HEK293 (cell line): ENCODE data around the gene SLK.

Source experiments
- CTCF ChIA-PET: fragments of 350-600 bp; formaldehyde crosslinking; extraction: SDS; loops from one replicate; lab custom pipeline; 2021; ENCODE audit warnings: antibody characterized with exemption; lab: Yijun Ruan, JAX
- POLR2A ChIA-PET: fragments of 300-600 bp; formaldehyde crosslinking; extraction: SDS; loops from one replicate; lab custom pipeline; 2020; ENCODE audit warnings: antibody characterized with exemption, inconsistent platforms; lab: Yijun Ruan, JAX
- H3K27ac ChIP-seq: fragments of 200-500 bp; sonication (Bioruptor generic); 2 replicates; pipeline ENCODE4 v1.5.1; 2014; ENCODE audit warnings: low read depth, low read length, control low read depth, inconsistent platforms; ENCODE audit errors: extremely low read depth
- H3K36me3 ChIP-seq, 2 experiments: fragments of 200-500 bp in 1 of 2; sonication (Bioruptor generic) in 1 of 2; 1 replicate in 1 of 2; 2 replicates in 1 of 2; pipeline ENCODE4 v1.5.1; 2014 to 2017; ENCODE audit warnings: inconsistent platforms in 2 of 2, low read length in 2 of 2; ENCODE audit not compliant: control insufficient read depth in 2 of 2, insufficient read depth in 1 of 2
- H3K4me1 ChIP-seq: fragments of 200-500 bp; sonication (Bioruptor generic); 2 replicates; pipeline ENCODE4 v1.5.1; 2014; ENCODE audit warnings: mild to moderate bottlenecking, low read length, inconsistent platforms; ENCODE audit not compliant: control insufficient read depth, insufficient read depth
- H3K4me3 ChIP-seq: 2 replicates; pipeline ENCODE4 v1.5.1; 2011; ENCODE audit warnings: low read depth, mild to moderate bottlenecking, control low read depth, low read length, moderate library complexity
- H3K9me3 ChIP-seq: fragments of 200-500 bp; sonication (Bioruptor generic); 2 replicates; pipeline ENCODE4 v1.5.1; 2014; ENCODE audit warnings: low read depth, low read length, inconsistent platforms; ENCODE audit not compliant: control insufficient read depth, insufficient read depth
- FEZF1 ChIP-seq: fragments of 450-650 bp; formaldehyde crosslinking; IDR thresholded peaks from 2 replicates; pipeline ENCODE4 v1.5.1; 2016; ENCODE audit warnings: missing biosample characterization, missing genetic modification characterization
- OVOL3 ChIP-seq: fragments of 450-650 bp; formaldehyde crosslinking; IDR thresholded peaks from 2 replicates; pipeline ENCODE4 v1.5.1; 2016; ENCODE audit warnings: missing biosample characterization, missing genetic modification characterization
- SCRT1 ChIP-seq: fragments of 450-650 bp; formaldehyde crosslinking; IDR thresholded peaks from 2 replicates; pipeline ENCODE4 v1.5.1; 2016; ENCODE audit warnings: missing biosample characterization, missing genetic modification characterization, borderline replicate concordance
- TRIM28 ChIP-seq: IDR thresholded peaks from 2 replicates; pipeline ENCODE4 v1.6.1; 2011; ENCODE audit warnings: low read length, control low read depth, borderline replicate concordance
- YY2 ChIP-seq: fragments of 450-650 bp; formaldehyde crosslinking; IDR thresholded peaks from 2 replicates; pipeline ENCODE4 v1.5.1; 2016; ENCODE audit warnings: missing biosample characterization, missing genetic modification characterization
- ZFP37 ChIP-seq: fragments of 450-650 bp; formaldehyde crosslinking; IDR thresholded peaks from 2 replicates; pipeline ENCODE4 v1.5.1; 2016; ENCODE audit warnings: missing biosample characterization, missing genetic modification characterization
- ZNF121 ChIP-seq: fragments of 450-650 bp; formaldehyde crosslinking; IDR thresholded peaks from 2 replicates; pipeline ENCODE4 v1.5.1; 2016; ENCODE audit warnings: missing biosample characterization, missing genetic modification characterization
- ZNF133 ChIP-seq: fragments of 450-650 bp; formaldehyde crosslinking; IDR thresholded peaks from 2 replicates; pipeline ENCODE4 v1.5.1; 2016; ENCODE audit warnings: missing biosample characterization, missing genetic modification characterization
- ZNF157 ChIP-seq: fragments of 450-650 bp; formaldehyde crosslinking; IDR thresholded peaks from 2 replicates; pipeline ENCODE4 v1.5.1; 2016; ENCODE audit warnings: missing biosample characterization, missing genetic modification characterization
- ZNF221 ChIP-seq: fragments of 450-650 bp; formaldehyde crosslinking; IDR thresholded peaks from 2 replicates; pipeline ENCODE4 v1.5.1; 2017; ENCODE audit warnings: missing biosample characterization, missing genetic modification characterization, borderline replicate concordance
- ZNF274 ChIP-seq, 2 experiments: fragments of 200-500 bp in 1 of 2; fragments of 450-650 bp in 1 of 2; sonication (Bioruptor generic) in 1 of 2; formaldehyde crosslinking in 1 of 2; IDR thresholded peaks; 2 replicates each; pipeline versions ENCODE4 v1.5.1 to v1.6.1; 2014 to 2016; ENCODE audit warnings: borderline replicate concordance in 1 of 2, inconsistent platforms in 1 of 2, low read length in 1 of 2, missing biosample characterization in 1 of 2, missing genetic modification characterization in 1 of 2
- ZNF324 ChIP-seq: fragments of 450-650 bp; formaldehyde crosslinking; IDR thresholded peaks from 2 replicates; pipeline ENCODE4 v1.5.1; 2016; ENCODE audit warnings: missing biosample characterization, missing genetic modification characterization
- ZNF335 ChIP-seq: fragments of 450-650 bp; formaldehyde crosslinking; conservative IDR thresholded peaks from 2 replicates; pipeline ENCODE4 v1.5.1; 2016; ENCODE audit warnings: missing biosample characterization, missing genetic modification characterization
- ZNF48 ChIP-seq: fragments of 450-650 bp; formaldehyde crosslinking; IDR thresholded peaks from 2 replicates; pipeline ENCODE4 v1.5.1; 2016; ENCODE audit warnings: missing biosample characterization, missing genetic modification characterization
- ZNF530 ChIP-seq: fragments of 450-650 bp; formaldehyde crosslinking; IDR thresholded peaks from 2 replicates; pipeline ENCODE4 v1.5.1; 2016; ENCODE audit warnings: low read depth, missing biosample characterization, missing genetic modification characterization
- ZNF548 ChIP-seq: fragments of 450-650 bp; formaldehyde crosslinking; IDR thresholded peaks from 2 replicates; pipeline ENCODE4 v1.5.1; 2016; ENCODE audit warnings: missing biosample characterization, missing genetic modification characterization
- ZNF571 ChIP-seq: fragments of 450-650 bp; formaldehyde crosslinking; IDR thresholded peaks from 2 replicates; pipeline ENCODE4 v1.5.0; 2017; ENCODE audit warnings: missing biosample characterization, missing genetic modification characterization
- ZNF623 ChIP-seq: fragments of 450-650 bp; formaldehyde crosslinking; IDR thresholded peaks from 2 replicates; pipeline ENCODE4 v1.5.1; 2016; ENCODE audit warnings: missing biosample characterization, missing genetic modification characterization
- ZNF658 ChIP-seq: fragments of 450-650 bp; formaldehyde crosslinking; IDR thresholded peaks from 2 replicates; pipeline ENCODE4; 2016; ENCODE audit warnings: missing biosample characterization, missing genetic modification characterization
- ZNF664 ChIP-seq: fragments of 450-650 bp; formaldehyde crosslinking; IDR thresholded peaks from 2 replicates; pipeline ENCODE4 v1.5.1; 2016; ENCODE audit warnings: missing biosample characterization, missing genetic modification characterization
- ZNF670 ChIP-seq: fragments of 450-650 bp; formaldehyde crosslinking; IDR thresholded peaks from 2 replicates; pipeline ENCODE4 v1.5.1; 2016; ENCODE audit warnings: missing biosample characterization, missing genetic modification characterization, low read depth
- ZNF677 ChIP-seq: fragments of 450-650 bp; IDR thresholded peaks from 2 replicates; pipeline ENCODE4 v1.5.0; 2018; ENCODE audit warnings: missing biosample characterization, mild to moderate bottlenecking, missing genetic modification characterization, moderate library complexity
- ZSCAN23 ChIP-seq: fragments of 450-650 bp; formaldehyde crosslinking; IDR thresholded peaks from 2 replicates; pipeline ENCODE4 v1.5.1; 2016; ENCODE audit warnings: missing biosample characterization, missing genetic modification characterization
- TF ChIP-seq, protein P1 (sequence below): fragments of 450-650 bp; formaldehyde crosslinking; IDR thresholded peaks from 2 replicates; pipeline ENCODE4 v1.5.1; 2016; ENCODE audit warnings: missing biosample characterization, missing genetic modification characterization
- TF ChIP-seq, protein P2 (sequence below): fragments of 450-650 bp; formaldehyde crosslinking; IDR thresholded peaks from 2 replicates; pipeline ENCODE4 v1.5.1; 2017; ENCODE audit warnings: missing biosample characterization, missing genetic modification characterization
- TF ChIP-seq, protein P3 (sequence below): fragments of 450-650 bp; formaldehyde crosslinking; IDR thresholded peaks from 2 replicates; pipeline ENCODE4 v1.5.1; 2016; ENCODE audit warnings: missing biosample characterization, missing genetic modification characterization
- TF ChIP-seq, protein P4 (sequence below): fragments of 450-650 bp; formaldehyde crosslinking; conservative IDR thresholded peaks from 2 replicates; pipeline ENCODE4 v1.5.1; 2016; ENCODE audit warnings: low read depth, missing biosample characterization, missing genetic modification characterization
- TF ChIP-seq, protein P5 (sequence below): fragments of 450-650 bp; formaldehyde crosslinking; IDR thresholded peaks from 2 replicates; pipeline ENCODE4 v1.5.1; 2016; ENCODE audit warnings: missing biosample characterization, missing genetic modification characterization, low read depth
- TF ChIP-seq, protein P6 (sequence below): fragments of 450-650 bp; formaldehyde crosslinking; IDR thresholded peaks from 2 replicates; pipeline ENCODE4 v1.5.1; 2016; ENCODE audit warnings: missing biosample characterization, missing genetic modification characterization

The SLK gene

DNA sequence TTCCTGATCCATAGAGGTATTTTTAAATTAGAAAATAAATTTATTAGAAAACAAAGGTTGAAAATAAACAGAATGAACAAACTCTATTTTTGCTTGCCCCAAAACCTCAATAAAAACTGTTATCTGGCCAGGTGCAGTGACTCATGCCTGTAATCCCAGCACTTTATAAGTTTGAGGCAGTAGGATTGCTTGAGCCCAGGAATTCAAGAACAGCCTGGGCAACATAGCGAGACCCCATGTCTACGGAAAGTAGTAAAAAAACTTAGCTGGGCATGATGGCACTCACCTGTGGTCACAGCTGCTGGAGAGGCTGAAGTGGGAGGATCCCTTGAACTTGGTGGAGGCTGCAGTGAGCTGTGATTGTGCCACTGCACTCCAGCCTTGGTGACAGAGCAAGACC is 10.3 kb downstream of the SLK start:
- POLR2A ChIA-PET: no interaction called here
- CTCF ChIA-PET: interaction anchor here (0.6 to 0.8 kb wide), 3 partner anchors 165 to 749 kb away, joined by 3 read pairs; no protein-coding TSS in a partner anchor
- no peak overlapping the region for H3K4me3 ChIP-seq
- H3K9me3 ChIP-seq: no peaks in the 10 kb centered on the region
- no peak overlapping the region for H3K27ac ChIP-seq
- no peaks in the 10 kb centered on the region for H3K36me3 ChIP-seq
- peaks cover 12% of the 10 kb centered on the region for H3K4me1 ChIP-seq
- TF ChIP-seq ZNF157 (tag by site-specific recombination) (no peak), FEZF1 (tag by site-specific recombination) (no peak), ZFP37 (tag by site-specific recombination) (0 out of 2 replicates have a peak, but pooled peaks have one; percentile 23), ZNF221 (tag by site-specific recombination) (no peak), ZSCAN23 (tag by site-specific recombination) (no peak), ZNF571 (no peak), TRIM28 (no peak), ZNF133 (no peak), OVOL3 (tag by site-specific recombination) (no peak), ZNF274 (IDR thresholded peaks at IDR 0.05; ENCODE audit: low read length) (no peak), ZNF274 (tag by site-specific recombination; IDR thresholded peaks at IDR 0.05; ENCODE audit: borderline replicate concordance) (no peak), SCRT1 (no peak), ZNF530 (tag by site-specific recombination) (no peak), ZNF121 (tag by site-specific recombination) (peak; percentile 84), ZNF670 (tag by site-specific recombination) (no peak), YY2 (no peak), ZNF324 (tag by site-specific recombination) (no peak), ZNF335 (tag by site-specific recombination) (no peak), ZNF548 (tag by site-specific recombination) (no peak), ZNF677 (no peak), ZNF48 (no peak), ZNF658 (tag by site-specific recombination) (no peak), ZNF664 (0 out of 2 replicates have a peak, but pooled peaks have one; percentile 12), ZNF623 (tag by site-specific recombination) (no peak)
- TF ChIP-seq, protein P1, sequence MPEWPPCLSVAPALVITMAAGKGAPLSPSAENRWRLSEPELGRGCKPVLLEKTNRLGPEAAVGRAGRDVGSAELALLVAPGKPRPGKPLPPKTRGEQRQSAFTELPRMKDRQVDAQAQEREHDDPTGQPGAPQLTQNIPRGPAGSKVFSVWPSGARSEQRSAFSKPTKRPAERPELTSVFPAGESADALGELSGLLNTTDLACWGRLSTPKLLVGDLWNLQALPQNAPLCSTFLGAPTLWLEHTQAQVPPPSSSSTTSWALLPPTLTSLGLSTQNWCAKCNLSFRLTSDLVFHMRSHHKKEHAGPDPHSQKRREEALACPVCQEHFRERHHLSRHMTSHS (tag by site-specific recombination): no peak
- TF ChIP-seq, protein P2, sequence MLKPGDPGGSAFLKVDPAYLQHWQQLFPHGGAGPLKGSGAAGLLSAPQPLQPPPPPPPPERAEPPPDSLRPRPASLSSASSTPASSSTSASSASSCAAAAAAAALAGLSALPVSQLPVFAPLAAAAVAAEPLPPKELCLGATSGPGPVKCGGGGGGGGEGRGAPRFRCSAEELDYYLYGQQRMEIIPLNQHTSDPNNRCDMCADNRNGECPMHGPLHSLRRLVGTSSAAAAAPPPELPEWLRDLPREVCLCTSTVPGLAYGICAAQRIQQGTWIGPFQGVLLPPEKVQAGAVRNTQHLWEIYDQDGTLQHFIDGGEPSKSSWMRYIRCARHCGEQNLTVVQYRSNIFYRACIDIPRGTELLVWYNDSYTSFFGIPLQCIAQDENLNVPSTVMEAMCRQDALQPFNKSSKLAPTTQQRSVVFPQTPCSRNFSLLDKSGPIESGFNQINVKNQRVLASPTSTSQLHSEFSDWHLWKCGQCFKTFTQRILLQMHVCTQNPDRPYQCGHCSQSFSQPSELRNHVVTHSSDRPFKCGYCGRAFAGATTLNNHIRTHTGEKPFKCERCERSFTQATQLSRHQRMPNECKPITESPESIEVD (tag by site-specific recombination): peak; percentile 37; the same call in 1 of the 2 replicates
- TF ChIP-seq, protein P3, sequence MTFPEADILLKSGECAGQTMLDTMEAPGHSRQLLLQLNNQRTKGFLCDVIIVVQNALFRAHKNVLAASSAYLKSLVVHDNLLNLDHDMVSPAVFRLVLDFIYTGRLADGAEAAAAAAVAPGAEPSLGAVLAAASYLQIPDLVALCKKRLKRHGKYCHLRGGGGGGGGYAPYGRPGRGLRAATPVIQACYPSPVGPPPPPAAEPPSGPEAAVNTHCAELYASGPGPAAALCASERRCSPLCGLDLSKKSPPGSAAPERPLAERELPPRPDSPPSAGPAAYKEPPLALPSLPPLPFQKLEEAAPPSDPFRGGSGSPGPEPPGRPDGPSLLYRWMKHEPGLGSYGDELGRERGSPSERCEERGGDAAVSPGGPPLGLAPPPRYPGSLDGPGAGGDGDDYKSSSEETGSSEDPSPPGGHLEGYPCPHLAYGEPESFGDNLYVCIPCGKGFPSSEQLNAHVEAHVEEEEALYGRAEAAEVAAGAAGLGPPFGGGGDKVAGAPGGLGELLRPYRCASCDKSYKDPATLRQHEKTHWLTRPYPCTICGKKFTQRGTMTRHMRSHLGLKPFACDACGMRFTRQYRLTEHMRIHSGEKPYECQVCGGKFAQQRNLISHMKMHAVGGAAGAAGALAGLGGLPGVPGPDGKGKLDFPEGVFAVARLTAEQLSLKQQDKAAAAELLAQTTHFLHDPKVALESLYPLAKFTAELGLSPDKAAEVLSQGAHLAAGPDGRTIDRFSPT (tag by site-specific recombination): no peak
- TF ChIP-seq, protein P4, sequence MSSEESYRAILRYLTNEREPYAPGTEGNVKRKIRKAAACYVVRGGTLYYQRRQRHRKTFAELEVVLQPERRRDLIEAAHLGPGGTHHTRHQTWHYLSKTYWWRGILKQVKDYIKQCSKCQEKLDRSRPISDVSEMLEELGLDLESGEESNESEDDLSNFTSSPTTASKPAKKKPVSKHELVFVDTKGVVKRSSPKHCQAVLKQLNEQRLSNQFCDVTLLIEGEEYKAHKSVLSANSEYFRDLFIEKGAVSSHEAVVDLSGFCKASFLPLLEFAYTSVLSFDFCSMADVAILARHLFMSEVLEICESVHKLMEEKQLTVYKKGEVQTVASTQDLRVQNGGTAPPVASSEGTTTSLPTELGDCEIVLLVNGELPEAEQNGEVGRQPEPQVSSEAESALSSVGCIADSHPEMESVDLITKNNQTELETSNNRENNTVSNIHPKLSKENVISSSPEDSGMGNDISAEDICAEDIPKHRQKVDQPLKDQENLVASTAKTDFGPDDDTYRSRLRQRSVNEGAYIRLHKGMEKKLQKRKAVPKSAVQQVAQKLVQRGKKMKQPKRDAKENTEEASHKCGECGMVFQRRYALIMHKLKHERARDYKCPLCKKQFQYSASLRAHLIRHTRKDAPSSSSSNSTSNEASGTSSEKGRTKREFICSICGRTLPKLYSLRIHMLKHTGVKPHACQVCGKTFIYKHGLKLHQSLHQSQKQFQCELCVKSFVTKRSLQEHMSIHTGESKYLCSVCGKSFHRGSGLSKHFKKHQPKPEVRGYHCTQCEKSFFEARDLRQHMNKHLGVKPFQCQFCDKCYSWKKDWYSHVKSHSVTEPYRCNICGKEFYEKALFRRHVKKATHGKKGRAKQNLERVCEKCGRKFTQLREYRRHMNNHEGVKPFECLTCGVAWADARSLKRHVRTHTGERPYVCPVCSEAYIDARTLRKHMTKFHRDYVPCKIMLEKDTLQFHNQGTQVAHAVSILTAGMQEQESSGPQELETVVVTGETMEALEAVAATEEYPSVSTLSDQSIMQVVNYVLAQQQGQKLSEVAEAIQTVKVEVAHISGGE (tag by site-specific recombination): no peak
- TF ChIP-seq, protein P5, sequence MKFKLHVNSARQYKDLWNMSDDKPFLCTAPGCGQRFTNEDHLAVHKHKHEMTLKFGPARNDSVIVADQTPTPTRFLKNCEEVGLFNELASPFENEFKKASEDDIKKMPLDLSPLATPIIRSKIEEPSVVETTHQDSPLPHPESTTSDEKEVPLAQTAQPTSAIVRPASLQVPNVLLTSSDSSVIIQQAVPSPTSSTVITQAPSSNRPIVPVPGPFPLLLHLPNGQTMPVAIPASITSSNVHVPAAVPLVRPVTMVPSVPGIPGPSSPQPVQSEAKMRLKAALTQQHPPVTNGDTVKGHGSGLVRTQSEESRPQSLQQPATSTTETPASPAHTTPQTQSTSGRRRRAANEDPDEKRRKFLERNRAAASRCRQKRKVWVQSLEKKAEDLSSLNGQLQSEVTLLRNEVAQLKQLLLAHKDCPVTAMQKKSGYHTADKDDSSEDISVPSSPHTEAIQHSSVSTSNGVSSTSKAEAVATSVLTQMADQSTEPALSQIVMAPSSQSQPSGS (tag by site-specific recombination): no peak
- TF ChIP-seq, protein P6, sequence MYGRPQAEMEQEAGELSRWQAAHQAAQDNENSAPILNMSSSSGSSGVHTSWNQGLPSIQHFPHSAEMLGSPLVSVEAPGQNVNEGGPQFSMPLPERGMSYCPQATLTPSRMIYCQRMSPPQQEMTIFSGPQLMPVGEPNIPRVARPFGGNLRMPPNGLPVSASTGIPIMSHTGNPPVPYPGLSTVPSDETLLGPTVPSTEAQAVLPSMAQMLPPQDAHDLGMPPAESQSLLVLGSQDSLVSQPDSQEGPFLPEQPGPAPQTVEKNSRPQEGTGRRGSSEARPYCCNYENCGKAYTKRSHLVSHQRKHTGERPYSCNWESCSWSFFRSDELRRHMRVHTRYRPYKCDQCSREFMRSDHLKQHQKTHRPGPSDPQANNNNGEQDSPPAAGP (tag by site-specific recombination): no peak
